GM13977 (cell line): ENCODE measurements around the gene ARHGAP31.

Experiments
- DNase-seq: peaks from one replicate; pipeline ENCODE4 v3.0.0; 2012; ENCODE audit warnings: low spot score
- CTCF ChIP-seq: IDR thresholded peaks from 2 replicates; pipeline ENCODE4 v1.5.1; 2012; ENCODE audit warnings: mild to moderate bottlenecking, control low read depth; ENCODE audit not compliant: insufficient read depth; ENCODE audit errors: extremely low read depth, missing control alignments
- in situ Hi-C: fragments of 300-500 bp; cut with MboI; formaldehyde crosslinking; loops from one replicate; pipeline ENCODE4 v1.12.0; 2022; ENCODE audit warnings: low sequenced_read_pairs, low pct_unique_long_range_greater_than_20kb, mixed read lengths, inconsistent platforms; ENCODE audit not compliant: unreplicated experiment

The ARHGAP31 gene

GRCh38 chr3:119310071-119310470, 15.9 kb downstream of the ARHGAP31 start:
- in situ Hi-C loops: no loop called here
- DNase-seq: no peak
- no peak for TF ChIP-seq CTCF

- in situ Hi-C loops: no loop called here
- DNase-seq: no peak
- TF ChIP-seq CTCF: no peak
These were observed 17.1 kb downstream of the ARHGAP31 start for GRCh38 chr3:119311081-119311925.

- in situ Hi-C loops: no loop called here
- DNase-seq: no peak
- no peak for TF ChIP-seq CTCF
These were observed 19.3 kb downstream of the ARHGAP31 start for GRCh38 chr3:119313461-119313860.

GRCh38 chr3:119314821-119315220, 20.6 kb downstream of the ARHGAP31 start:
- TF ChIP-seq CTCF: no peak
- in situ Hi-C loops: no loop called here
- DNase-seq: no peak

- TF ChIP-seq CTCF: no peak
- DNase-seq: no peak
- in situ Hi-C loops: no loop called here
These were observed 21.6 kb downstream of the ARHGAP31 start for GRCh38 chr3:119315600-119316312.

- no peak for TF ChIP-seq CTCF
- no peak for DNase-seq
- in situ Hi-C loops: no loop called here
These were observed 22.1 kb downstream of the ARHGAP31 start for GRCh38 chr3:119316313-119316670.
